HepG2 (cell line): ENCODE measurements around the gene NDEL1.

ENCODE experiments used
- HIVEP1 ChIP-seq: sonication (generic); formaldehyde crosslinking; IDR thresholded peaks from 2 replicates; pipeline ENCODE4 v1.4.0; 2020; ENCODE audit warnings: mild to moderate bottlenecking, missing genetic modification reagents
- NFE2L2 ChIP-seq: fragments of 150-350 bp; IDR thresholded peaks from 2 replicates; pipeline ENCODE4 v1.6.1; 2014; ENCODE audit warnings: low read length
- NR3C1 ChIP-seq: sonication (generic); formaldehyde crosslinking; IDR thresholded peaks from 2 replicates; pipeline ENCODE4 v1.4.0; 2020; ENCODE audit warnings: missing genetic modification reagents
- YY1 ChIP-seq: IDR thresholded peaks from 2 replicates; pipeline ENCODE4 v1.6.1; 2011; ENCODE audit warnings: low read length, low read depth, moderate library complexity, mild to moderate bottlenecking; ENCODE audit not compliant: insufficient read depth, insufficient replicate concordance
- ZSCAN25 ChIP-seq: sonication (generic); formaldehyde crosslinking; IDR thresholded peaks from 2 replicates; pipeline ENCODE4 v1.8.0; 2022; ENCODE audit warnings: mild to moderate bottlenecking, missing genetic modification reagents
- TF ChIP-seq, protein P1 (sequence below): sonication (generic); formaldehyde crosslinking; IDR thresholded peaks from 2 replicates; pipeline ENCODE4 v1.8.0; 2022; ENCODE audit warnings: missing genetic modification reagents, mild to moderate bottlenecking, borderline replicate concordance
- TF ChIP-seq, protein P2 (sequence below): IDR thresholded peaks from 2 replicates; pipeline ENCODE4 v1.6.1; 2016; ENCODE audit warnings: missing genetic modification reagents, missing compliant biosample characterization

DNA sequence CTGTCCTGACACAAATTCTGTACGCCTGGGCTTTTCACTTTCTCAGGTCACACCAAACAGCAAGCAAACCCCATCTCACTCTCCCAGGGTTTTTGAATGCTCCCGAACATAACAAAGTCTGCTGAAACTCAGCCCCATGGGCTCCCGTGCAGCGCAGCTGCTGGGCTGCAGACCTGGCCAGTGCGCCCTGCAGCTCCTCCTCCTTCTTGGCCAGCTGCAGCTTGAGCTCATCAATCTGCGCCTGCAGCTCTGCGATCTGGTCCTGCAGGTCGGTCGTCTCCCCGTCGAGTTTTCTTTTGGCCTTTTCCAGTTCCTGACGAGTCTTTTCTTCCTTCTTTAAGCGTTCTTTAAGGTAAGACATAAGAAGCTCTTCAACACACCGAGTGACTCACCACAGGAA, 70.5 kb downstream of the NDEL1 start:
- TF ChIP-seq NFE2L2, result no peak
- no peak for TF ChIP-seq ZSCAN25 (CRISPR knock-in tag)
- TF ChIP-seq NR3C1, result no peak
- TF ChIP-seq HIVEP1 (CRISPR knock-in tag), result no peak
- no peak for TF ChIP-seq YY1
- TF ChIP-seq, protein P1, sequence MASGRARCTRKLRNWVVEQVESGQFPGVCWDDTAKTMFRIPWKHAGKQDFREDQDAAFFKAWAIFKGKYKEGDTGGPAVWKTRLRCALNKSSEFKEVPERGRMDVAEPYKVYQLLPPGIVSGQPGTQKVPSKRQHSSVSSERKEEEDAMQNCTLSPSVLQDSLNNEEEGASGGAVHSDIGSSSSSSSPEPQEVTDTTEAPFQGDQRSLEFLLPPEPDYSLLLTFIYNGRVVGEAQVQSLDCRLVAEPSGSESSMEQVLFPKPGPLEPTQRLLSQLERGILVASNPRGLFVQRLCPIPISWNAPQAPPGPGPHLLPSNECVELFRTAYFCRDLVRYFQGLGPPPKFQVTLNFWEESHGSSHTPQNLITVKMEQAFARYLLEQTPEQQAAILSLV (CRISPR knock-in tag), result no peak
- TF ChIP-seq, protein P2, sequence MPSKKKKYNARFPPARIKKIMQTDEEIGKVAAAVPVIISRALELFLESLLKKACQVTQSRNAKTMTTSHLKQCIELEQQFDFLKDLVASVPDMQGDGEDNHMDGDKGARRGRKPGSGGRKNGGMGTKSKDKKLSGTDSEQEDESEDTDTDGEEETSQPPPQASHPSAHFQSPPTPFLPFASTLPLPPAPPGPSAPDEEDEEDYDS, result no peak
